ENCODE data around the gene IQSEC1.

The IQSEC1 gene

DNA sequence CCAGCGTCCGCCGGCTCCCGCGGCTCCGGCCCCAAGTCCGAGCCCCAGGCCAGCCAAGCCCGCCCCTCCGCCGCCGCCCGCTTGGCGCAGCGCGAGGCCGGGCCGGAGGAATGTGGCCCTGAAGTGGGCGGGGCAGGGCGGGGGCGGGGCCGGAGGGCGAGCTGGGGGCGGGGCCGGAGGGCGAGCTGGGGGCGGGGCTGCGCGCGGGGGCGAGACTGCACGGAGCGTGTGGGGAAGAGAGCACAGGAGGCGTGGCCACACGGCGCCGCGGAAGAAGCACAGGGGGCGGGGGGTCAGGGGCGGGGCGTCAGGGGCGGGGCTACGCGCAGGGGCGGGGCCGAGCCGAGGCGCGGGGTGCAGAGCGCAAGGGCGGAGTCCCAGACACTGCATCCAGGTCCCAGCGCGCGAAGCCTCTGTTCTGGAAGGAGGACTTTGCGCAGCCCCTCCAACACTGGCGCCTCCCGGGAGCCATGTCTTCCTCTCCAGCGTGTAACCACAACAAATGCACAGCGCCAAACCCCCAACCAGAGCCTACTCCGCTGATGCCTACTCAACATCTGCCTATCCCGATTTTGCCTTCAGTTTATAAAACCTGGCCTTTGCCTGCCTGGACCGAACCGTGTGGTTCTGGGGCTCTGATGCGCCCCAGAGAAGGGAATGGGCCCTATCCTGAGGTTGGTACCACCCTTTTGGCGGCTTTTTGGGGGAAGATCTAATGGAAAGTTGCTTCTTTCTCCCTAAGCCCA lies 105.5 kb downstream of the IQSEC1 start:
- peak; percentile 100 for DNase-seq (ENCODE audit: low spot score)

DNA sequence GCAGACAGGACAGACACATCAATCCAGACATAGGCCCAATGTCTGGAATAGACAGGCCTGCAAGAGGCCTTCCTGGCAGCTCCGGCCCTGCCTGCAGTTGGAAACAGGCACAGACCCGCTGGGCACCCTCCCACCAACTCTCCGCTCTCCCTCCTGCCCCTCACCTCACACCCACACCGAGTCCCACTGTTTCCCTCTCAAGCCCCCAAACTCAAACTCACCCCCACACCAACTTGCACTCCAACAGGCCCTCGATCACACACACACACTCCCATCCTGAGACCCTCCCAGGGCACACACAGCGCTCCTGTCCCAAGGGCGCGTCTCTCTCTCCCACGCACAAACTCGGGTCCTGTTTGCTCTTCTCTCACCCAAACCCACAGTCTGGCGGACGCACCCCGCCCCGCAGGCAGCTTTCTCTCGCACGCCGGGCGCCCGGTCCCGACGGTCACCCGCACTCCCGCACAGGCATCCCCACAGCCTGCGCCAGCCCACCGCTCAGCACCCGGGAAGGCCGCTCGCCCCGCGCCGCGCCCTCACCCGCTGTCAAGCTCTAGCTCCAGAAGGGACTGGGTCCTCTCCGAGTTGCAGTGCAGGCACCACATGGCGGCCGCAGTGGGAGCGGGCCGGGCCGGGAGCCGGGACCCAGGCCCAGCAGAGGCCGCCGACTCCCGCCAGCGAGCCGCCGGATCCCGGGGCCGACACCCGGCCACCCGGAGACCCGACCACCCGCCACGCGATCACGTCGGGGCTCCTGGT lies 106.2 kb downstream of the IQSEC1 start:
- DNase-seq (ENCODE audit: low spot score), result peak; percentile 67

DNA sequence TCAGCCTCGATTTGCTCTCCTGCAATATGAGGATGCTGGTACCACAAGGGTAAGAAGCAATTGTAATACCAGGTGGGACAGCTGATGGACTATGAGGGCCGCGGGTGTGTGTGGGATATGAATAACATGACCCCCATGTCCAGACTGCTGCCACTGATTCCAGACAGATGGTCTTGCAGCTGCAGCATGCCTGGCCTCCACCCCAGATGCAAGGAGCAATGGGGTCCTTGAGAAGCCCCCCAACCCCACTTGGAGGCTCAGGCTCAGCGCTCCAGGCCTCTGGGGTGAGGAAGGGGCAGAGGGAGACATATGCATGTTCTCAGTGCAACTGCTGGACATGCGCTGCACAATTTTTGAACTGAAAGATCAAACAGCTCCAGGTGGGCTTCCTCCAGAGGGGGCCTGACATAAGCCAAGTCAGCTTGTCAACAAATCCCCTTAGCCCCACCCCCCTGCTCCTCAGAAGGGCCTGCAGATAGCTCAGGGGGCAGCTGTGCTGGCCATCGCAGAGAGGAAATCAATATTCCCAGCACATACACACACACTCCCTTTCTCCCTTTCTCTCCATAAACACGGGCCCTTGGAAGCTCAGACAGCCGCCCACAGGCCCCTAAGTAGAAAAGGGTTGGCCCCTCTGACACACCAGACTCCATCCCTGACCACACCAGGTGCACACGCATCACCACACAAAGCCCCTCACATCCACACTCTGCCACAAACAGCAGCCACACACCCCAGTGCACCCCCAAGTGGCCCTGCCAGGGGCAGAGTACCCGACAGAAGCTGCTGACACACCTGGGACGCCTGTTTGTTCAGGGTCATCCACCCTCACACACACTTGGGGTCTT lies 107.0 kb downstream of the IQSEC1 start:
- DNase-seq (ENCODE audit: low spot score), result no peak

DNA sequence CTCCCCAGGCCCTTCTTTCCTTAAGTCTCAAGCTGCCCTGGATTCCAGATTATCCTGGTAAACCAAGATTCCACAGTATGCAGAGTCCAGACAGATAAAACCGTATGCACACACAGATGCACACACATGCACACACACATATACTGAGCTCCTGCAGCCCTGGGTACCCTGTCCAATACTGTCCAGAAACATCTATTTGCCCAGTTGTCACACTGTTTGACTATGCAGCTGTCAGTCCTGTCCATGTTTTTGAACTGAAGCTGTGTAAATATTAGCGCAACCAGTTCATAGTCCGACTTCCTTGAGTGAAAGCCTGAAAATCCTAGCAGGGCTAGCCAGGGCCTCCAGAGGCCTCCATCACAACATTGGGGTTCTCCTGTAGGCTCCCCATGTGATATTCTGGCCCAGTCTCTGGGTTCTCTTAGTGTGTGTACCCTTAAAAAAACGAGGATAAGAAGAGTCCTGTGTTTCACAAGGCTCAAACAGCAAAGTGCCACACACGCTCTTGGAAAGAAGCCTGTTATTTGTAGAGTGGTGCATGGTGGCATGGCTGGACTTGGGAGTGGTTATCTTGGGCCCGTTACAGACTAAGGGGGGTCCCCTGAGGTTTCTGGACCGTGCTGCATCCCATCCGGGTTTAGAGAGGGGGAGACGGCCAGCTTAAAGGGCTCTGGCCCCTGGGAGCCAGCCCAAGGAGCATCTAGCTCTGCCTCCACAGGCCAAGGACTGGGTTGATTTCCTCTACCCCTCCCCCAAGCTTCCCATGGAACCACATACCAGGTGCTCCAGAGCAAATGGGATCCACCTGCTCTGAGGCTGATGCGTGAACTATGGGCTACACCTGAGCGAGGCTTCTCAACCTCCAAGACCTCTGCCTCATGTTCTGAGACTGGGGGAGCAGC lies 108.3 kb downstream of the IQSEC1 start:
- DNase-seq (ENCODE audit: low spot score), result no peak

DNA sequence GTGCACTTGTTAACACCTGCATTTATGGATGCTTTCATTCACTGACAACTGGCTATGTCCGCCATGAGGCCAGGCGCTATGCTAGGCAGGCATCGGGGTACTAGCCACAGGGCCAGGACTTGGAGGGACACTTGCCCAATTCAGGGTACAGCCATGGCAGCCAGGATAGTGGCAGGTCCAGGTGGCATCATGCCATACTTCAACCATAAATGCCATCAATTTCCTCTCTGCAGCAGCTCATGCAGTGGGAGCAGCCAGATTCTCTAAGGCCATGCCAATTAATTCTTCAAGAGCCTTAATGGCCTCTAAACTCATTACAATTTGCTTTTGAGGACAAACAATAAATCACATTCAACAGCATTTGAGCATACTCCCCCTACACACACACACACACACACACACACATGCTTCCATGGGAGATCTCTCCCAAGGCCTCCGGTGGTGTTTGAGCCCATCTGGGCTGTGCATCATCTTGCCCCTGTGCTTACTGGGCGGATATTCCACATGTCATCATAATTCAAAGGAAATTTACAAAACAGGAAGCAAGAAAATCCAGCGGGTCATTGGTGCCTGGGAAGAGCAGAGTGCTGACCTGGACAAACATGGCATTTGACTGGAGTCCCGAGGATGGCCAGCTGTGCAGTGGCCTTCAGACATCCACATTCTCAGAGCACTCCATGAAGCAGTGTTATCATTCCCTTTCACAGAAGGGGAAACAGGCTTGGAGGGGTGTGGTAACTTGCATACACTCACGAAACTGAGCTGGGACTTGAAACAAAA lies 109.1 kb downstream of the IQSEC1 start:
- no peak for DNase-seq (ENCODE audit: low spot score)

DNA sequence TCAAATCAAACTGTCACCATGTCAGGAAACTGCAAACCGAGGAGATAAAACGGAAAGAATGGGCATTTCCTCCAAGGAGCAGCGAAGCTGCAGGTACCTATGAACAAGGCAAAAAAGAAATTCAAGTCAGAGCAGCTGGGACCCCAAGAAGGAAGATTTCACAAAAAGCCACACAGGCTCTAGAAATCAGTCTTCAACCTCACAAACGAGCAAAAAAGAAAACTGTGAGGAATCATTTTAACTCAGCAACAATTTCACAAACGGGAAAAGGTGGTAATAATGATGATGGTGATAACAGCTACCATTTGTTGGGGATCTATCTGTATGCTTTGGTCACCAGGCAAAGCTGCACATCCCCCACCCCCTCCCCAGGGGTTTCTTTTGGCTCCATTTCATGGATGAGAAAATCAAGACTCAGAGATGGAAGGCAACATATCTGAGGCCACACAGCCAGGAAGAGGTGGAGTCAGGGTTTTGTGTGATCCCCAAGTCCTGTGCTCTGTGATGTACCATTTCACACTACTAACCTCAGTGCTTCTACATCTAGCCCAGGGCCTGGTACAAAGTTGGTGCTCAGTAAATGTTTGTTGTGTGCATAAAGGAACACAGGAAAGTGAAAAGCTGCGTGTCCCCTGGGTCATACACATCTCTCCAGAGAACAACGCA lies 109.9 kb downstream of the IQSEC1 start:
- DNase-seq (ENCODE audit: low spot score), result no peak

DNA sequence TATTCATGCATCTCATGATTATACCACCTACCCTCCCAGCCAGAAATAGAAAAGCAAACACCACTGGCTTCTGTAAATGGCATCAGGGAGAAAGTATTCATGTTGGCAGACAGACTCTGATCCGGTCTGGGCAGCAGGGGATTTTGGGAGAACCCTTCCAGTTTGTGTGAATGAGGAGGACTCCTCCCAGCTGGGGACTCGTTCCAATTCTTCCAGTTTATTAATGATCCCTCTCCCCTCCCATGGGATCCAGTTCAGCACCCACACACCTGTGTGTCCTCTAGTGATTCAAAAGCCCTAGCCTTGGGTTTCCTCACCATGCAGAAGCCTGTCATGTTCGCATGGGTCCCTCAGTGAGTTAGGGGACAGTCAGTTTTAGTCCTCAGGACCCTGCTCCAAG lies 110.9 kb downstream of the IQSEC1 start:
- no peak for DNase-seq (ENCODE audit: low spot score)

DNA sequence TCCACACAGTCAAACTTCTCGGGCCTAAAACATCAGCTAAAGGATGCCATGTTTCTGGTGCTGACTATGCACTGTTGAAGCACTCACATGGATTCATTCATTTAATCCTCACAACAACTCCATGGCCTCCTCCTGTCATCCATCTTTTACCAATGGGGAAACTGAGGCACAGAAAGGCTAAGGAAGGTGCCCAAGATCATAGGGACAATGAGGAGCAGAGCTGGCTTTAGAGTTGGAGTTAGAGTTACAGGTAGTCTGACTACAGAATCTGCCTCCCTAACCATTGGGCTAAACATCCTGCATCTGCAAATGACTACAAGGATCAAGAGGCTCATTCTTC lies 111.6 kb downstream of the IQSEC1 start:
- no peak for DNase-seq (ENCODE audit: low spot score)

DNA sequence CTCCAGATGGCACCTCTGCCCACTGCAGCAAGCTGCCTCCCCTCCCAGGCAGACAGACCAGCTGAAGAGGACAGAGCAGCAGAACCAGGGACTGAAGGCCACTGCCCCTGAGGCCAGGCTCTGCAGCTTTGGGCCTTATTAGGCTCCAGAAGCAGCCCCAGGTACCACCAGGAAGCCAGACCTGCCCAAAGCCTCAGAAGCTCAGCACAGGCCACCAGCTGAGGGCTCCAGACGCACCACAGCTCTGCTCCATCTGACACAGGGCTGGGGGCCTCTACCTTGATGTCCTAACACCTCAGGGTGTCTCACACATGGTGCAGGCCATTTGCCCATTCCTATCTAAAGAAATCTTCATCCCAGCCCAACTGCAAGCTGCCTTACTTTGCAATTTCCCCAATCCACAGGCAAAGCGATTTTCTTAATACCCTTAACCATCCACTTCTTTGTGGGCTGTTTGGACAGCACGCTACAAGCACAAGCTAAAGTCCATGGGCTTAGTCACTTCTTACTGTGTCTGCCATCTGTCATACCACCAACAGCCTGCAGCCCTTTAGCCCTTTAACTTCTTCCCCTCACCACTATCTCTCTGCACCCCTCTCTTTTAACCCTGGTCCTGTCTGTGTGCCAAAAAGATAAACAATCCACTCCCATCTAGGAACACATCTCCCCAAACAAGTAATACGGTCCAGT lies 112.1 kb downstream of the IQSEC1 start:
- DNase-seq (ENCODE audit: low spot score), result no peak

DNA sequence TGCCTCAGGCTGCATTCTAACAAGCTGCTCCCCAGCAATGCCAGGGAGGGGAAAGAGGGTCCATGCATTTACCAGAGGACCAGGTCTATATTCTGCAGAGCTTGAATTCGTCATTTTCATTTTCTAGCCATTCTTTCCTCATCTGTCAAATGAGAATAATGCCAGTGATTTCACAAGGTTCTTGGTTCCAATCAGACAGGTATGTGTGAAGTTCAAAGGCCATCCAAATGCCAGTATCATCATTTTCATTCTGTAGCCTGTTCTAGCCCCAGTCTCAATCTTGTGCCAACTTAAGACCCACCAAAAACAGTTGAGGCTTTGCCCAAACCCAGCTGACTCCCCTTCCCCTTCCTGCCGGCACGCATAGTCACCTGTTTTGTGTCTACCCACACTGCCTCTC lies 112.7 kb downstream of the IQSEC1 start:
- DNase-seq (ENCODE audit: low spot score), result no peak

DNA sequence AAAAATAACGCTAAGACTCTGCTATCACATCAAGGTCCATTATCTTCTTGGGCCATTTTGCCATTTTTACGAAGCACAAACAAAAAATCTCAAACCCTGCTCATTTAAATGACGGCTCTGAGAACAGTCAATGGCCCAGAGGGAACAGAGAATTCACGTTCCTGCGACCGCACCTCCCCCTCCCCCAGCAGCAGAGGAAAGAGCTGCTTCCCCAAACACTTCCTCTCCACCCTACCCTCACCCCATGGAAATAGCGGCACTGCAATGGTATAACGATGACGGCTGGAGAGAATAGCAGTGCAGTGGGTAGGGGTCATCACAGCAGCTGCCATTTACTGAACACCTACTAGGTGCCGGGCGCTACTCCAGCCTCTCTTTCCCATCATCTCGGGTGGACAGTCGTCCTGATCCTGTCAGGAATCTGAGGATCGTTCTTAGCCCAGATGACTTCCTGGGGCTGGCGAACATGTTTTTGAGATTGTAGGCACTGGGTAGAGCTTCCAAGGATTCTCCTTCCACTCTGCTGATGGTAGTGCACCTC lies 113.3 kb downstream of the IQSEC1 start:
- DNase-seq (ENCODE audit: low spot score), result no peak

DNA sequence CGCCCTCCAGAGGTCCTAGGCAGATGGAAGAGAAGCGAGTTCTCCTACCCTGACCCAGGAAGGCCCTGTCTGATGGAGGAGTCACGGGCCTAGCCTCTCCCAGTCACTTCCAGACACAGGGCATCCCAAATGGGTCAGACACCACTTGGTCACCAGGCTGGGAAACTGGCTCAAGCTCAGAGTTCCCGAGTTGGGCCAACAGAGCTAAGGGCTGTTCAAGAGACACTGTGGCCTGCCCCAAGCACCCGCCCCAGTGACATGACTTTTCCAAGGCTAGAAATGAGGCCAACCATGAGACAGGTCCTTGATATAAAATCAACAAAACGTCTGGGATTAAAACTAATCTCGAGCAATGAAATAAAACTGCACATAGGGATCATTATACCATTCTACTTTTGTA lies 113.8 kb downstream of the IQSEC1 start:
- no peak for DNase-seq (ENCODE audit: low spot score)

DNA sequence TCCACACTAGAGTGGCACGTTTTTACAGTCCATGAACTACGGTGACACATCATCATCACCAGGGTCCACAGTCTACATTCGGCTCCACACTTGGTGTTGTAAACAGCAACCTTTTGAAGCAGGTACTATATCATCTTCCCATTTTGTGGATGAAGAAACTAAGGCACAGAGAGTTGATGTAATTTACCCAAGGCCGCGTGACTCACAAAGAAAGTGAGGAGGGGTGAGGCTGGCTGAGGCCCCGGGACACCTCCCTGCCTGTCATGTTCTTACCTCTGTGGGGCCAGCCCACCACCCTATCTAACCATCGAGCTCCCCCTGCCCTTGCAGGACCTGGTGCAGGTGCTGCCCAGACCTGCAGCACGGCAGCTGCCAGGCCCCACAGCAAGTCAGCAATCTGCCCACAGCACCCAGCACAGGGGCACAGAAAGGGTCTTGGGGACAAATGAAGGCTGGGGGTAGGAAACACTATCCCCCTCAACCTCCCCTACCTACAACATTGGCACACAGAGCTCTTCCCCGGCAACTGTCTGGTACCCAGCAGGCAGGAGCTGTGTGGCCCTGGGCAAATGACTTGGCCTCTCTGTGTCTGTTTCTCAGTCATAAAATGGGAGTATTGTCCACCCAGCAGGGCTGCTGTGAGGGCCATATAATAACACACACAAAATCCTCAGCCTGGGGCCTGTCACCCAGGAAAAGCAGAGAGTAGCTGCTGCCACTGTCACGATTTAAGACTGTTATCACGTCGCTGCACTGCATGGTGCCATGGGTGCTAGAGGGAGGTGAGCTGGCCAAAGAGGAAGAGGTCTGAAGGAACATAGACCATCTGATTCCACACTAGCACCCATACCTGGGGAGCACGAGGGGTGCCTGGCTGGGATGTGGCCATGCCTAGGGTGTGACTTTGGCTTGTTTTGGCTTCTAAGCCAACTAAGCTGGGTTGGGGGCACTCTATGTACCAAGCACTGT lies 115.1 kb downstream of the IQSEC1 start:
- DNase-seq (ENCODE audit: low spot score), result no peak

DNA sequence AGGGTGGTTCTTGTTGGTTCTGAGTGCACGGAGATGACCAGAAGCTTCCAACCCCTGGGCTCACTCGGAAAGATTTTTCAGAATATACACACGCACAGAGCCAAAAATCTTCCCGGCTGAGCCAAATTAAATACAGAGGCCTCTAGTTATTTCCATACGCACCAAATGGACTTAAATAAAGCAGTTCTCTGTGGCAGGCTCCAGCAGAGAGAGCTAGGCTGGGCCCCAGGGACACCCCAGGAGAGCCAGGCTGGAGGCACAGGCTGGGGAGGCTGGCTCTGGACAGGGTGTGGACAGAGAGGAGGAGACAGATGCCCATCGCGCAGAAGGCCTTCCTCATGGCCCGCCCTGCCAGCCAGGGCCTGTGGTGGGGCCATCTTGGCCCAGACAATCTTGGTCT lies 115.9 kb downstream of the IQSEC1 start:
- DNase-seq (ENCODE audit: low spot score), result no peak

DNA sequence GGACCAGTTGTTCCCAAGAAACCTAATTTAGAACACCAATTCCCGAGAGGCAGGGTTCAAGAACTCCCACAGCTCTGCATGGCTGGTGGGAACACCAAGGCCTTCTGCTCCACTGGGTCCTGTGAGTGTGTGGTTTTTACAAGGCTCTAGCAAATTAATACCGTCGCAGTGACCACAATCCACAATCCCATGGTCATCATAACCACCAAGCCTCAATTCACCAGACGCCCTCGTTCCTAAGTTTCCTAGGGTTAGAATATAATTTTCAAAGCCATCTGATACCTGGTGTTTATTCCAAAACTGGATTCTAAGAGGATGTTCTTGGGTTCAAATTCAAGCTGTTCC lies 116.9 kb downstream of the IQSEC1 start:
- no peak for DNase-seq (ENCODE audit: low spot score)

DNA sequence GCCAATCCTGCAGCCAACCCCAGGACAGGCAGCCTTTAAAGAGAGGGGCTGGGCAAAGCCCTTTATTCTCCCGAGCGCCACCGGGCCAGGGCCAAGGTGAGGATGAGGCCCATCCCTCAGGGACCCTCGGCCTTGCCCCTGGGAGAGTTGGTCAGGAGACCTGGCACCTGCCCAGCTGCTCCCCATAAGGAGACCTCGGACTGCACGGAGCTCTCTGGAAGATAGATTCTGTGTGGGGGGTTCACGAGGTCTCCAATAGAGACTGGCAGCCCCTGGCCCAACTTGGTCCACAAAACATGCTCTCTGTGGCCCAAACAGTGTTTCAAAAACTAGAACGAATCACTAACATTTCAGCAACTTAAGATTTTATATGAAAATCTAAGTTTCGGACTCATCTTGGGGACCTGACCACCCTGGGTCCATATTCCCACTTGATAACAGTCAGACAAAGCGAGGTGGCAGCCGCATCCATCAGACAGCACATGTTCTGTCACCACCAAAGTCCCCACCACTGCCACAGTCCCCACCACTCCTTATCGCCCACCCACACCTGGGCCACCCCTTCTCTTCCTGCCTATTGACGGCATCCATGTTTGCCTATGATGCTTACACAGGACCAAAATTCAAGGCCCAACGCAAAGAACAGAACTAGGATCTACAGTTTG lies 117.4 kb downstream of the IQSEC1 start:
- DNase-seq (ENCODE audit: low spot score), result no peak

DNA sequence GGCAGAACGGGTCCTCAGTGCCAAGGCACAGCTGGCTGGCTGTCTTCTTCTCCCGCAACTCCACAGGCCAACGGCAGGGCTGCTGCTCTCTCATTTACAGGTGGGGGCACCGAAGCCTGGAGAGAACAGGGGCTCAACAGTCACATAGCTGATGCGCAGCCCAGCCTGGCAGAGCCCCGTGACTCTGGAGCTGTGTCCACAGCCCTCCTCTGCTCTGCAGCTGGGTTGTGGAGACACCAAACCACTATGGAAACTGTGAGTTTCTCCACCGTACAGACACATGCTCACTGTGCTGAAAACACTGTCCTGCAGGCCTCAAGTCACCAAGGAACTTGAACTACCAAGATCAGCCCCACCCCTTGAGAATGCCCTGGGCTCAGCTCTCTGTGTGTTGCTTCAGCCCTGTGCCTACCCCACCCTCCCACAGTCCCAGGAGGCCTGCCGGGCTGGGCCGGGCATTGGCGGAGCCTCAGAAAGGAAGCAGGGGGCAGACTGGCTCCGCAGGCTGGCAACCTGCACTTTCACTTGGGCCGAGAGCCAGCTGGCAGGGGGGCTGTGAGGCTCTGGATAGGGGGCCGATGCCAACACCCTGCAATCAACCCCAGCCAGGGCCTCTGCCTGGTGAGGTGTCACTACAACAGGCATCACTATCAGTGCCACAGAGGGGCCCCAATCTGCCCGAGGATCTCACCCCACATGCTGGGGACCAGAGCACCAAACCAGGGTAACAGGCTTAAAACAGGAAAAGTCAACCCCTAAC lies 118.2 kb downstream of the IQSEC1 start:
- DNase-seq (ENCODE audit: low spot score), result no peak

Measured in AG08396 (cell line).